Fibroblast of pulmonary artery (primary cell): Measurements from ENCODE around the gene ROR1.
"Not testable (repeated sequence)": the region's sequence is repeated elsewhere in the genome, so short reads cannot be mapped to it uniquely, and the experiment has no call there.

ENCODE experiments used
- DNase-seq: peaks from one replicate; pipeline ENCODE4 v3.0.0-alpha.2; 2010; ENCODE audit warnings: low read depth
- H3K4me3 ChIP-seq: replicated peaks from 2 replicates; pipeline ENCODE4 v1.5.1; 2011; ENCODE audit warnings: low read depth, mild to moderate bottlenecking, control low read depth, low read length, moderate library complexity
- TF ChIP-seq, protein P1 (sequence below): IDR thresholded peaks from 2 replicates; pipeline ENCODE4 v1.5.1; 2011; ENCODE audit warnings: mild to moderate bottlenecking, control low read depth, low read length, inconsistent platforms; ENCODE audit errors: missing control alignments

The ROR1 gene

DNA sequence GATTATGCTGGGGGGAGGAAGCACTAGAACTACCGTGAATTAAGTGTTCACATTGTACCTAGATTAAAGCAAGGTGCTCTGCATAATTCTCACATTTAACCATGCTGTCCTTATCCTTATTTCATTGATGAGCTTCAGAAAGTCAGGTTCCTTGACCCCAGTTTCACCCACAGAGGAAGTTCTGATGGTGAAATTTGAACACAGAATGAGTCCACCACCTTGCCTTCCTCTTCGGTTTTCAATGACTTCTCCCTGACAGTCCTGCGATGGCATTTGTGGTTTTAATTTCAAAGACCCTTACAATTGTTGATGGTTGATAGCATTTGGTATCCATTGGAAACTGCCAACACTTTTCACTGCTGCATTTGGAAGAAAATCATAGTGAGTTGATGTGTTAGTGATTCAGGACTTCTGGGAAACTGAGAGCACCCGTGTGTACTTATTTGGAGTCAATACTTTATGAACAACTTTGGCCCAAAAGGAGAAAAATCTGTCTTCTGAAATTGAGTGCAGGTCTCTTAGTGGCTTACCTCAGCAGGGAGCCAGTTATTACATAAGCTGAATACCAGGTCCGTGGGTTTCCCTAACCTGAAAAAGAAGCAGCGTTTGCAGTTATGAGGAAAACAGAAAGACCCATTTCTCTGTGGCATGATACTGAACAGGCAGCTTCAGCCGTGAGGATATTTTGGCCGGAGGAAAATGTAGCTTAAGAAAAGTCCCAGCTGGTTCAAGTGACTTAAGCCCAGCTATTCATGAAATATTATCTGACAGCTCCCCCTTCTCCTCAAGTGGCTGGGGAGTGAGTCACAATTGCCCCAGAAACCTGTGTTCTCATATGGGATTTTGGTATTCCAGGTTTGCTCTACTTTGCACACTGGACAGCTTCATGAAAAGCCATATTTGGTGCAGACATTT lies 47.5 kb downstream of the ROR1 start:
- TF ChIP-seq, protein P1, sequence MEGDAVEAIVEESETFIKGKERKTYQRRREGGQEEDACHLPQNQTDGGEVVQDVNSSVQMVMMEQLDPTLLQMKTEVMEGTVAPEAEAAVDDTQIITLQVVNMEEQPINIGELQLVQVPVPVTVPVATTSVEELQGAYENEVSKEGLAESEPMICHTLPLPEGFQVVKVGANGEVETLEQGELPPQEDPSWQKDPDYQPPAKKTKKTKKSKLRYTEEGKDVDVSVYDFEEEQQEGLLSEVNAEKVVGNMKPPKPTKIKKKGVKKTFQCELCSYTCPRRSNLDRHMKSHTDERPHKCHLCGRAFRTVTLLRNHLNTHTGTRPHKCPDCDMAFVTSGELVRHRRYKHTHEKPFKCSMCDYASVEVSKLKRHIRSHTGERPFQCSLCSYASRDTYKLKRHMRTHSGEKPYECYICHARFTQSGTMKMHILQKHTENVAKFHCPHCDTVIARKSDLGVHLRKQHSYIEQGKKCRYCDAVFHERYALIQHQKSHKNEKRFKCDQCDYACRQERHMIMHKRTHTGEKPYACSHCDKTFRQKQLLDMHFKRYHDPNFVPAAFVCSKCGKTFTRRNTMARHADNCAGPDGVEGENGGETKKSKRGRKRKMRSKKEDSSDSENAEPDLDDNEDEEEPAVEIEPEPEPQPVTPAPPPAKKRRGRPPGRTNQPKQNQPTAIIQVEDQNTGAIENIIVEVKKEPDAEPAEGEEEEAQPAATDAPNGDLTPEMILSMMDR, result no peak
- peak; percentile 85 for DNase-seq
- H3K4me3 ChIP-seq, result peak overlapping the region; percentile 4

DNA sequence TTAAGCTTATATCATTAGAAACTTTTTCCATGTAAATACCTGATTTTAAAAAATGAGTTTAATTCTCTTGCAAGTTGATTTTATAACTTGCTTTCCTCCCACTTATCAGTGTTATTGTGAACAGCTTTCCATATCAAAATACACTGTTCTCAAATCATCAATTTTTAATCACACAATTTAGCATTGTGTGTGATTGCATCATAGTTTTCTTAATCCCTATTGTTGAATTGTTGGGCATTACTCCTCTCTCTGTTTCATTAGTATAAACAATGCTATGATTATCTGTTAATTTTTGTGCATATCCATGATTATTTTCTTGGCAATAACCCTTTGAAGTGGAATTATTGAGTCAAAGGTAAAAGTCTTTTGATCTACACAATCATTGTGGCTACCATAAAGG lies 48.7 kb downstream of the ROR1 start:
- TF ChIP-seq, protein P1, result no peak
- DNase-seq, result no peak
- H3K4me3 ChIP-seq, result no peak overlapping the region

DNA sequence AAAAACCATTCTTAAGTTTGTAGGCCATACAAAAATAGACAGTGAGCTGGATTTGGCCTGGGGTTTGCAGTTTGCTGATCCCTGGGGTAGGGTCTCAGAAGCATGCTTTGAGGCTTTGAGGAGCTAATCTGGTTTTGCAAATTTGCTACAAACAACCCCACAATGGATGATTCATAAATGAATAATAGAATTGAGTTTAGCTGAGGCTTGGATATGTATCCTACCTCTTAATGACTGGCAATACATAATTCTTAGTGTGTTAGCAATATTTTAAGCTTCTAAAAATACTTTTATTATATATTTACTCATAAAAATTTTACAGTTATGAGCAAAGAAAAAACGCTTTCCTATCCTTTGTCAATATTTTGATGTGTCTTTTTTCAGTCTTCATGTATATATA lies 50.6 kb downstream of the ROR1 start:
- DNase-seq, result no peak
- no peak overlapping the region for H3K4me3 ChIP-seq
- TF ChIP-seq, protein P1, result no peak

DNA sequence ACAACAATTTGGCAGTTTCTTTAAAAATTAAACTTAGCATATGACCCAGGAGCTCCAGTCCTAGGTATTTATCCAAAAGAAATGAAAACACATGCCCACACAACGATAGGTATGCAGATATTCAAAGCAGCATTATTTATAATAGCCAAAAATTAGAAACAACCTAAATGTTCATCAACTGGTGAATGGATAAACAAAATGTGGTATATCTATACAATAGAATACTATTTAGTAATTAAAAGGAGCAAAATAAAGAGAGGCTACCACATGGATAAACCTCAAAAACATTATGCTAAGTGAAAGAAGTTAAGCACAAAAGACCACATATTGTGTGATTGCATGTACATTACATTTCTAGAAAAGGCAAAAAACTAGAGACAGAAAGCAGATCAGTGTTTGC lies 51.3 kb downstream of the ROR1 start:
- TF ChIP-seq, protein P1, result no peak
- no peak for DNase-seq

DNA sequence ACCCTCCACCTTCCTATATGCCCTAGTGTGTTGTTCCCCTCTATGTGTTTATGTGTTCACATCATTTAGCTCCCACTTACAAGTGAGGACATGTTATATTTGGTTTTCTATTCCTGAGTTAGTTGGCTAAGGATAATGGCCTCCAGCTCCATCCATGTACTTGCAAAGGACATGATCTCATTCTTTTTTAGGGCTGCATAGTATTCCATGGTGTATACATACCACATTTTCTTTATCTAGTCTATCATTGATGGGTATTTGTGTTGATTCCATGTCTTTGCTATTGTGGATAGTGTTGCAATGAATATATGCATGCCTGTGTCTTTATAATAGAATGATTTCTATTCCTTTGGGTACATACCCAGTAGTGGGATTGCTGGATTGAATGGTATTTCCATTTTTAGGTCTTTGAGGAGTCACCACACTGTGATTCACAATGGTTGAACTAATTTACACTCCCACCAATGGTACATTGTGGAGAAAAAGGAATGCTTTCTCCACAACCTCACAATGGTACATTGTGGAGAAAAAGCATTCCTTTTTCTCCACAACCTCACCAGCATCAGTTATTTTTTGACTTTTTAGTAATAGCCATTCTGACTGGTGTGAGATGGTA lies 52.5 kb downstream of the ROR1 start:
- not testable (repeated sequence) for H3K4me3 ChIP-seq
- peak; percentile 57 for DNase-seq

More for the DNA sequence above, 51.3 kb downstream of the ROR1 start:
- no peak overlapping the region for H3K4me3 ChIP-seq

DNA sequence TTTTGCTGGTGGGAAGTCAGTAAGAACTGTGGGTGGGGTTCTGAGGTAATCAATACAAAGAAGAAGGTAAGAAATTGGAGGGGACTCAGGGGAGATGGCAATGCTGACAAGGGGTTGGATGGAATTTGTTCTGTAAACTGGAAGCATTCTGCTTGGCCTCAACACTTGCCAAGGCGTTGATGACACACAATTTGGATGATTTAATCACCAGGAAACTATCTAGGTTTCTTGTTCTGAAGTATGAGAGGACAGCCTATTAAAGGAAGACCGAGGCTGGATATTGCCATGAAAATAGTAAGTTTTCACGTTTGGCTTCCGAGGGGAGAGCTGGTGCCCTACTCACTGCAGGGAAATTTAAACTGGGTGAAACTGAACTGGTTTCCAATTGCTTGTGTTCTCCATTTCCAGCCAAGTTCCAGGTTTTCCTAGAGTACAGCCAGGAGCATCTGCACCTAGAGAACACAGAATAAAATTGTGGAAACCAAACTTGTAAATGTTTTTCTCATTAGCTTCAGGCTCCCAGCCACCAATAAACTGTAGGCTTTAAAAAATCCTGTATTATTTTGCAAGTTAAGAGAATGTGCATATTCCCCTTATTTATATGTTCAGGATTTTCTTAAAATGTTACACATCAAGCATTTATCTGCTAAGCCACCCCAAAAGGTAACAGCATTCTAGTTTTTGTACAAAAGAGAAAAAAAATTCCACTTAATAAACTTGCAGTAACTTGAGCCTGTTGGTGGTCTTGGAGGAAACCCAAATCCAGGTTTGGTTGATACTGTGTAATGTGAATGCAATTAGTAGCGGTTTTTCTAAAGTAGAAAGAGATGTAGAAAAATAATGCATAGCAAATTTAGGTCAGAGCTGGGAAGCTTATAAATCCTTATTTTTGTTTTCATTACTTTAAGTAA lies 53.8 kb downstream of the ROR1 start:
- H3K4me3 ChIP-seq, result no peak overlapping the region
- TF ChIP-seq, protein P1, result no peak
- no peak for DNase-seq
